Endothelial cell (in vitro differentiated cells): ENCODE results near the gene ADAMTSL1. TPM values are rescaled to one million over a fixed set of nuclear protein-coding genes. Genes with fewer than 3 reads are reported as not detected.

Experiments used
- DNase-seq: peaks from one replicate; pipeline ENCODE4 v3.0.0; 2021; ENCODE audit warnings: low spot score
- H3K27ac Mint-ChIP-seq: one replicate; pipeline ENCODE4 v1.8.0; 2021; ENCODE audit warnings: mixed read lengths, inconsistent platforms; ENCODE audit not compliant: unreplicated experiment
- H3K27me3 Mint-ChIP-seq: one replicate; pipeline ENCODE4 v1.8.0; 2021; ENCODE audit warnings: mild to moderate bottlenecking, moderate library complexity, mixed read lengths, inconsistent platforms; ENCODE audit not compliant: unreplicated experiment
- H3K36me3 Mint-ChIP-seq: one replicate; pipeline ENCODE4 v1.8.0; 2021; ENCODE audit warnings: mild to moderate bottlenecking, low read depth, mixed read lengths, inconsistent platforms; ENCODE audit not compliant: unreplicated experiment
- H3K4me1 Mint-ChIP-seq: one replicate; pipeline ENCODE4 v1.8.0; 2021; ENCODE audit warnings: mild to moderate bottlenecking, mixed read lengths, inconsistent platforms; ENCODE audit not compliant: unreplicated experiment
- H3K4me3 Mint-ChIP-seq: one replicate; pipeline ENCODE4 v1.8.0; 2021; ENCODE audit warnings: mild to moderate bottlenecking, mixed read lengths, inconsistent platforms; ENCODE audit not compliant: unreplicated experiment
- H3K9me3 Mint-ChIP-seq: one replicate; pipeline ENCODE4 v1.8.0; 2021; ENCODE audit warnings: mixed read lengths, inconsistent platforms; ENCODE audit not compliant: unreplicated experiment
- total RNA-seq: library from RNA; stranded (reverse); fragmentation: NEBNext Ultra II Directional; extraction: Animal tissue kit (Norgen Biotek cat#: 25700); gene quantifications from one replicate; pipeline ENCODE4 v1.2.1, GENCODE V29; 2021; ENCODE audit not compliant: unreplicated experiment
- TF ChIP-seq, protein P1 (sequence below): fragments of 200-600 bp; sonication (generic); IDR thresholded peaks from one replicate; pipeline ENCODE4 v1.5.0; 2021; ENCODE audit warnings: antibody characterized with exemption; ENCODE audit not compliant: unreplicated experiment

The ADAMTSL1 gene
- total RNA-seq, 1 donor from 2014 or later, result 18.2 TPM

- H3K4me3 Mint-ChIP-seq, result no peak overlapping the region
- H3K27ac Mint-ChIP-seq, result no peak overlapping the region
- H3K4me1 Mint-ChIP-seq, result peaks cover 32% of the 10 kb centered on the region
- TF ChIP-seq, protein P1, sequence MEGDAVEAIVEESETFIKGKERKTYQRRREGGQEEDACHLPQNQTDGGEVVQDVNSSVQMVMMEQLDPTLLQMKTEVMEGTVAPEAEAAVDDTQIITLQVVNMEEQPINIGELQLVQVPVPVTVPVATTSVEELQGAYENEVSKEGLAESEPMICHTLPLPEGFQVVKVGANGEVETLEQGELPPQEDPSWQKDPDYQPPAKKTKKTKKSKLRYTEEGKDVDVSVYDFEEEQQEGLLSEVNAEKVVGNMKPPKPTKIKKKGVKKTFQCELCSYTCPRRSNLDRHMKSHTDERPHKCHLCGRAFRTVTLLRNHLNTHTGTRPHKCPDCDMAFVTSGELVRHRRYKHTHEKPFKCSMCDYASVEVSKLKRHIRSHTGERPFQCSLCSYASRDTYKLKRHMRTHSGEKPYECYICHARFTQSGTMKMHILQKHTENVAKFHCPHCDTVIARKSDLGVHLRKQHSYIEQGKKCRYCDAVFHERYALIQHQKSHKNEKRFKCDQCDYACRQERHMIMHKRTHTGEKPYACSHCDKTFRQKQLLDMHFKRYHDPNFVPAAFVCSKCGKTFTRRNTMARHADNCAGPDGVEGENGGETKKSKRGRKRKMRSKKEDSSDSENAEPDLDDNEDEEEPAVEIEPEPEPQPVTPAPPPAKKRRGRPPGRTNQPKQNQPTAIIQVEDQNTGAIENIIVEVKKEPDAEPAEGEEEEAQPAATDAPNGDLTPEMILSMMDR, result no peak
- peaks cover 1% of the 10 kb centered on the region for H3K27me3 Mint-ChIP-seq
- no peaks in the 10 kb centered on the region for H3K9me3 Mint-ChIP-seq
- DNase-seq, result no peak
- H3K36me3 Mint-ChIP-seq, result no peaks in the 10 kb centered on the region
Observed at GRCh38 chr9:18626046-18626698, 152.2 kb downstream of the ADAMTSL1 start.

DNA sequence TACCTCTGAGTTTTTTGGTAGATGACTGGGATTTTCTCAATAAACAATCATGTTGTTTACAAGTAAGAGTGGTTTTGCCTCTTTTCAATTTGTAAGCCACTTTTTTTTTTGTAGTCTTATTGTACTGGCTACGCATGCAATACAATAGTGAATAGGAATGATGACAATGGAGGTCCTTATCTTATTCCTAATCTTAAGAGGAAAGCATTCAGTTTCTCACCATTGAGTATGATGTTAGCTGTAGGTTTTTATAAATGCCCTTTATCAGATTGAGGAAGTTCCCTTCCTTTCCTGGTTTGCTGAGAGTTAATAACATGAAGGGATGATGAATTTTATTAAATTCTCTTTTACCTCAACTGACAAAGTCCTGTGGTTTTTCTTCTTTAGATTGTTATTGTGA, 155.2 kb downstream of the ADAMTSL1 start:
- no peaks in the 10 kb centered on the region for H3K36me3 Mint-ChIP-seq
- H3K27ac Mint-ChIP-seq, result peak overlapping the region; percentile 97
- H3K4me3 Mint-ChIP-seq, result no peak overlapping the region
- peaks cover 1% of the 10 kb centered on the region for H3K27me3 Mint-ChIP-seq
- DNase-seq, result no peak
- no peaks in the 10 kb centered on the region for H3K9me3 Mint-ChIP-seq
- H3K4me1 Mint-ChIP-seq, result peaks cover 37% of the 10 kb centered on the region
- TF ChIP-seq, protein P1, result no peak

DNA sequence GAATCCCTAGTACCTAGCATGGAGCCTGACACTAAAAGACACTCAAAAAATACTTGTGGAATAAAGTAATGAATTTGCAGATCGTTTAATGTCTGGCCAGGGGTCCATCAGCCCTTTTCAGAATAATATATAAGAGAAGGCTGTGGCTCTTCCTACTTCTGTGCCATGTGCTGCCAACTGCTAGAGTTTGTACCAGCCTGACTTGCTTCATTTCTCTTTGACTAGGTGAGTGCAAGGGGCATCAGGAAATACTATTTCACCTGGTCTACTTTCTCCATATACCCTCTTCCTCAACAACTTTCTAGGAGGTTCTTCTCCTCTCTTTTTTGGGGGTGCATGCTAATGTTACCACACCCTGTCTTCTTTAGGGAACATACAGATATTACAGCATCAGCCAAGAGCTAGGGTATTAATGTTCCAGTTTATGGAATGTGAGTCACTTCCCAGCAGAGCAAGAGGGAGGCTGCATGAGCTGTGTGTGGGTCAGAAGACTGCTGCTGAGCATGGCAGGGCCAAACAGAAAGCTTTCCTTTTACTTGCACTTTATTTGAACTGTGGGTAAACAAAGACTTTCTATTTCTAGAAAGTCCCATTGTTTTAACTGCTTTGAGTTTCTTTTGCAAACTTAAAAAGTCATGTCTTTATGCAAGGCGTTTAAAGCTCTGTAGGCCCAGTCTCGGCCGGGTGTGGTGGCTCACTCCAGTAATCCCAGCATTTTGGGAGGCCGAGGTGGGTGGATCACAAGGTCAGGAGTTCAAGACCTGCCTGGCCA, 158.9 kb downstream of the ADAMTSL1 start:
- no peak overlapping the region for H3K27ac Mint-ChIP-seq
- no peak overlapping the region for H3K4me3 Mint-ChIP-seq
- peaks cover 33% of the 10 kb centered on the region for H3K4me1 Mint-ChIP-seq
- no peaks in the 10 kb centered on the region for H3K9me3 Mint-ChIP-seq
- H3K36me3 Mint-ChIP-seq, result no peaks in the 10 kb centered on the region
- TF ChIP-seq, protein P1, result no peak
- DNase-seq, result no peak
- peaks cover 3% of the 10 kb centered on the region for H3K27me3 Mint-ChIP-seq

- H3K4me3 Mint-ChIP-seq, result no peak overlapping the region
- H3K27me3 Mint-ChIP-seq, result peaks cover 2% of the 10 kb centered on the region
- no peaks in the 10 kb centered on the region for H3K9me3 Mint-ChIP-seq
- TF ChIP-seq, protein P1, result no peak
- no peak overlapping the region for H3K27ac Mint-ChIP-seq
- H3K36me3 Mint-ChIP-seq, result no peaks in the 10 kb centered on the region
- DNase-seq, result no peak
- H3K4me1 Mint-ChIP-seq, result peaks cover 6% of the 10 kb centered on the region
Observed at GRCh38 chr9:18636781-18637180, 162.8 kb downstream of the ADAMTSL1 start.
